ENCODE data around the gene IL37.
"Not testable (repeated sequence)": the region's sequence is repeated elsewhere in the genome, so short reads cannot be mapped to it uniquely, and the experiment has no call there.

Gene IL37

GRCh38 chr2:112889976-112890375 is 21.0 kb upstream of the IL37 start:
- DNase-seq (ENCODE audit: low read depth) = no peak
- no peak overlapping the region for H3K4me3 ChIP-seq (ENCODE audit: low read depth, low read length)
- TF ChIP-seq, protein P1, sequence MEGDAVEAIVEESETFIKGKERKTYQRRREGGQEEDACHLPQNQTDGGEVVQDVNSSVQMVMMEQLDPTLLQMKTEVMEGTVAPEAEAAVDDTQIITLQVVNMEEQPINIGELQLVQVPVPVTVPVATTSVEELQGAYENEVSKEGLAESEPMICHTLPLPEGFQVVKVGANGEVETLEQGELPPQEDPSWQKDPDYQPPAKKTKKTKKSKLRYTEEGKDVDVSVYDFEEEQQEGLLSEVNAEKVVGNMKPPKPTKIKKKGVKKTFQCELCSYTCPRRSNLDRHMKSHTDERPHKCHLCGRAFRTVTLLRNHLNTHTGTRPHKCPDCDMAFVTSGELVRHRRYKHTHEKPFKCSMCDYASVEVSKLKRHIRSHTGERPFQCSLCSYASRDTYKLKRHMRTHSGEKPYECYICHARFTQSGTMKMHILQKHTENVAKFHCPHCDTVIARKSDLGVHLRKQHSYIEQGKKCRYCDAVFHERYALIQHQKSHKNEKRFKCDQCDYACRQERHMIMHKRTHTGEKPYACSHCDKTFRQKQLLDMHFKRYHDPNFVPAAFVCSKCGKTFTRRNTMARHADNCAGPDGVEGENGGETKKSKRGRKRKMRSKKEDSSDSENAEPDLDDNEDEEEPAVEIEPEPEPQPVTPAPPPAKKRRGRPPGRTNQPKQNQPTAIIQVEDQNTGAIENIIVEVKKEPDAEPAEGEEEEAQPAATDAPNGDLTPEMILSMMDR (conservative IDR thresholded peaks at IDR 0.05; ENCODE audit: low read depth, low read length) = no peak

- TF ChIP-seq, protein P1 (conservative IDR thresholded peaks at IDR 0.05; ENCODE audit: low read depth, low read length) = no peak
- DNase-seq (ENCODE audit: low read depth) = no peak
- no peak overlapping the region for H3K4me3 ChIP-seq (ENCODE audit: low read depth, low read length)
These were observed 19.6 kb upstream of the IL37 start for GRCh38 chr2:112891385-112891831.

GRCh38 chr2:112893752-112894151 is 17.2 kb upstream of the IL37 start:
- no peak for DNase-seq (ENCODE audit: low read depth)
- H3K4me3 ChIP-seq (ENCODE audit: low read depth, low read length) = no peak overlapping the region
- TF ChIP-seq, protein P1 (conservative IDR thresholded peaks at IDR 0.05; ENCODE audit: low read depth, low read length) = no peak

GRCh38 chr2:112896909-112897623 is 13.9 kb upstream of the IL37 start:
- DNase-seq (ENCODE audit: low read depth) = no peak
- no peak overlapping the region for H3K4me3 ChIP-seq (ENCODE audit: low read depth, low read length)
- TF ChIP-seq, protein P1 (conservative IDR thresholded peaks at IDR 0.05; ENCODE audit: low read depth, low read length) = no peak

- H3K4me3 ChIP-seq (ENCODE audit: low read depth, low read length) = no peak overlapping the region
- TF ChIP-seq, protein P1 (conservative IDR thresholded peaks at IDR 0.05; ENCODE audit: low read depth, low read length) = no peak
- DNase-seq (ENCODE audit: low read depth) = no peak
These were observed 13.4 kb upstream of the IL37 start for GRCh38 chr2:112897624-112897978.

DNA sequence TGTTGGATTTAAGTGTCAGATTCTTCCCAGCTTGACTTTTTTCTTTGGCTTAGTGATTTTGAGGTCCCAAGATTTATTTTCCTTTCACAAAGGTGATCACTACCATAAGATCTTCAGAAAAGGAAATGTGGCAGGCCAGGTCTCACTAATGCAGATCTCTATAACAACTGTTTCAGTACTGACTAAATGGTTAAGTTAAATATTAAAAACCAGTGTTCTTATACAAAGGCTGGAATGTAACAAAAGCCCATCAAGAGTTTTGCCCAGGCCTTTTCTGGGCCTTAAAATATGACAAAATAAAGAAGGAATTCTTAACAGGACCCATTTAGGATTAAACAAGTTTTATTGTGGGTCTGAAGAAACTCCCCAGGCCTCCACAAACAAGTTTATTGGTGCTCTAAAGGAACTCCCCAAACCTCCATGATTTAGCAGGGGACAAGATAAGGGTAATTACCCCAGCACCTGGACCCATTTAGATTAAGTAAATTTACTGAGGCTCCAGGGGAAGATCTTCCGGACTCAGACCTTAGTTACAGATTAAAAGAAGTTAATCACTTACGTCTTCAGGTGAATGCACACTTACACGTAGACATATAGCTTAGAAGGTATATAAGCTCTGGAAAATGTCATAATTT is 9.4 kb upstream of the IL37 start:
- not testable (repeated sequence) for H3K4me3 ChIP-seq (ENCODE audit: low read depth, low read length); DNase-seq (ENCODE audit: low read depth)

DNA sequence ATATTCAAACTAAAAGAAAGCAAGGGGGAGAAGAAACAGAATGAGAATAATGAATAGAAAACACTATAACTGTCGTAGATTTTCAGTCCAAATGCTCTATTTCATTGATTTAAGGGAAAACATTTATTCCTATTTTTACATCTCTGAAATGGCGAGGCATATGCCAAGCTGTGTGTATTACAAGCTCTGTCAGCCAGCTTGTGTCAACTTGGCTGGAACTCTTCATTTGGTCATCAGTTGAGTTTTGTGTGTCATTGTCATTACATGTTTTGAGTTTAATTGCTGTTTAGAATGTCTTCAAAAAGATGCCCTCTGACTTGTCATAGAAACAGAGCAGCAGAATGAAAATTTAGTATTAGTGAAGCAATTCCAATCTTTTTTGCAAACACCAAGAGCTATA is 8.1 kb upstream of the IL37 start:
- TF ChIP-seq, protein P1 (conservative IDR thresholded peaks at IDR 0.05; ENCODE audit: low read depth, low read length) = no peak
- H3K4me3 ChIP-seq (ENCODE audit: low read depth, low read length) = no peak overlapping the region

More for the DNA sequence above, 8.1 kb upstream of the IL37 start:
- DNase-seq (ENCODE audit: low read depth) = no peak
